Measurements from ENCODE around the gene KIF1C.
"Not testable (repeated sequence)": the region's sequence is repeated elsewhere in the genome, so short reads cannot be mapped to it uniquely, and the experiment has no call there.

KIF1C gene

DNA sequence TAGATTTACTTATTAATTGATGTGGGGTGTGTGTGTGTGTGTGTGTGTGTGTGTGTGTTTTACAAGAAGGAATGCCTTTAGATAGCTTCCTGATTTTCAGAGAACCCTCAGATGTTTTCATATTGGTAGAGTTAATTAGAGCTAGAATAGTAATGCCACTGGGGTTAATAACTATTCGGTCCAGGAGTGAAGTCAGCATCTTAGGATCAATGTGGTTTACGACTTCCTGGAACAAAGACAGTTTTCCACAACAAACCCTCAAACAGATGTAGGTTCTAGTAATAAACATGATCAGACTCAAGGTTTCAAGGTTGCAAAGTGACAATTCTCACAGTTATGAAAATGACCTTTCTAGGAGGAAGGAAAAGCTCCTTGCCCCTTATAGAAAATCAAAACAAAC, 49.7 kb downstream of the KIF1C start:
- no peak for DNase-seq

GRCh38 chr17:5049314-5049841, 51.6 kb downstream of the KIF1C start:
- no peak for DNase-seq

- DNase-seq, result no peak
These were observed 52.5 kb downstream of the KIF1C start for GRCh38 chr17:5050278-5050677.

DNA sequence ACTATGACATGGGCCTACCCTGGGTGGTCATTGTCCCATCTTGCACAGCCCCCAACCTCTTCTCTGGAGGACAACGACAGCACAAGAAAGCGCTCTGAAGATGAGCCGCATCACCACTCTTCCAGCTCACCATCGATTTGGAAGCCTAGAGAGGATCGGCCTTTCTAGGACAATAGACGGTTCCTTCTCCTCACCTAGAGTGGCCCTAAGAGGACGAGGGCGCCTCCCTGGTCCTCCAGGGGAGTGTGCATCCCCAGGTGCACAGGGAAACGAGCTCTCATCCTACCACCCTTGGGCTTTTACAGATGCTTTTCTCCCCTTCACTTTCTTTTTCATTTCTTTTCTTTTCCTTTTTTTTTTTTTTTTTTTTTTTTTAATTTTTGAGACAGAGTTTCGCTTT, 57.8 kb downstream of the KIF1C start:
- DNase-seq, result no peak

- DNase-seq, result no peak
These were observed 67.5 kb downstream of the KIF1C start for GRCh38 chr17:5065227-5065744.

DNA sequence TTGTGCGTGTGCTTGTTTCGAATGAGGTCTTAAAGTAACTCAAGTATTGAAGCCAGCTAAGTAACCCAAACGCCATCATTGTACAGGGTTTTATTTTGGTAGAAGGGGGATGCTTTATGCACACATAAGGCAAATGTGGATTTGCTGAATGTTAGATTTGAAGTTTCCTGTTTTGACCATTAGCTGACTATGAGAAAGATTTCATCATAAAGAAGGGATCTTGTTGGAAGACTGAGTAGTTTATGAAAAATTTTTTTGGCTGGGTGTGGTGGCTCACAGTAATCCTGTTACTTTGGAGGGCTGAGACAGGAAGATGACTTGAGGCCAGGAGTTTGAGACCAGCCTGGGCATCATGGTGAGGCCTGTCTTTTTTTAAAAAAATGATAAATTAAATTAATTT, 70.5 kb downstream of the KIF1C start:
- no peak for DNase-seq

- no peak for DNase-seq
These were observed 72.0 kb downstream of the KIF1C start for GRCh38 chr17:5069724-5070123.

GRCh38 chr17:5075472-5075871, 77.7 kb downstream of the KIF1C start:
- DNase-seq, result not testable (repeated sequence)

DNA sequence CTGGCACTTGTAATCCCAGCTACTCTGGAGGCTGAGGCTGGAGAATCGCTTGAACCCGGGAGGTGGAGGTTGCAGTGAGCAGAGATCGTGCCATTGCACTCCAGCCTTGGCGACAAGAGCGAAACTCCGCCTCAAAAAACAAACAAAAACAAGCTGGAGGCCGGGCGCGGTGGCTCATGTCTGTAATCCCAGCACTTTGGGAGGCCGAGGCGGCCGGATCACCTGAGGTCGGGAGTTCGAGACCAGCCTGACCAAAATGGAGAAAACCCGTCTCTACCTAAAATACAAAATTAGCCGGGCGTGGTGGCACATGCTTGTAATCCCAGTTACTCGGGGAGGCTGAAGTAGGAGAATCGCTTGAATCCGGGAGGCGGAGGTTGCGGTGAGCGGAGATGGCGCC, 79.5 kb downstream of the KIF1C start:
- not testable (repeated sequence) for DNase-seq

DNA sequence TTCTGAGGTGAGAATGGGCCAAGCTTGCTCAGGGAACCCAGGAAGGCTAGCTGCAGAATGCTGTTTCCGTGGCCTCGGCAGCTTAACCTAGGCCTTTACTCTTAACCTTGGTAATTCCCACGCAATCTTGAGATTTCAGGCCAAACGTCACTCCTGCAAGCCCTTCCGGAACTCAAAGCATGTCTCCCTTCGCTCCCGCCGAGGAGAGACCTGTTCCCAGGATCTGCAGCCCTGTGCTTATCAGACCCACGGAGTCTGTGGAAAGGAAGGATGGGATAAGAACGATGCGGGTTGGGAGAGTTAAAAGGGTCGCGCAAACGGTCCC, 80.0 kb downstream of the KIF1C start:
- no peak for DNase-seq
